Endothelial cell (in vitro differentiated cells): ENCODE results near the gene KRT71. TPM values are rescaled to one million over a fixed set of nuclear protein-coding genes. Genes with fewer than 3 reads are reported as not detected.

Experiments used
- DNase-seq: peaks from one replicate; pipeline ENCODE4 v3.0.0; 2021; ENCODE audit warnings: low spot score
- H3K27ac Mint-ChIP-seq: one replicate; pipeline ENCODE4 v1.8.0; 2021; ENCODE audit warnings: mixed read lengths, inconsistent platforms; ENCODE audit not compliant: unreplicated experiment
- H3K27me3 Mint-ChIP-seq: one replicate; pipeline ENCODE4 v1.8.0; 2021; ENCODE audit warnings: mild to moderate bottlenecking, moderate library complexity, mixed read lengths, inconsistent platforms; ENCODE audit not compliant: unreplicated experiment
- H3K36me3 Mint-ChIP-seq: one replicate; pipeline ENCODE4 v1.8.0; 2021; ENCODE audit warnings: mild to moderate bottlenecking, low read depth, mixed read lengths, inconsistent platforms; ENCODE audit not compliant: unreplicated experiment
- H3K4me1 Mint-ChIP-seq: one replicate; pipeline ENCODE4 v1.8.0; 2021; ENCODE audit warnings: mild to moderate bottlenecking, mixed read lengths, inconsistent platforms; ENCODE audit not compliant: unreplicated experiment
- H3K4me3 Mint-ChIP-seq: one replicate; pipeline ENCODE4 v1.8.0; 2021; ENCODE audit warnings: mild to moderate bottlenecking, mixed read lengths, inconsistent platforms; ENCODE audit not compliant: unreplicated experiment
- H3K9me3 Mint-ChIP-seq: one replicate; pipeline ENCODE4 v1.8.0; 2021; ENCODE audit warnings: mixed read lengths, inconsistent platforms; ENCODE audit not compliant: unreplicated experiment
- total RNA-seq: library from RNA; stranded (reverse); fragmentation: NEBNext Ultra II Directional; extraction: Animal tissue kit (Norgen Biotek cat#: 25700); gene quantifications from one replicate; pipeline ENCODE4 v1.2.1, GENCODE V29; 2021; ENCODE audit not compliant: unreplicated experiment
- TF ChIP-seq, protein P1 (sequence below): fragments of 200-600 bp; sonication (generic); IDR thresholded peaks from one replicate; pipeline ENCODE4 v1.5.0; 2021; ENCODE audit warnings: antibody characterized with exemption; ENCODE audit not compliant: unreplicated experiment

KRT71 gene
- total RNA-seq, 1 donor from 2014 or later: not detected

GRCh38 chr12:52542157-52542556 lies 10.8 kb downstream of the KRT71 start:
- TF ChIP-seq, protein P1, sequence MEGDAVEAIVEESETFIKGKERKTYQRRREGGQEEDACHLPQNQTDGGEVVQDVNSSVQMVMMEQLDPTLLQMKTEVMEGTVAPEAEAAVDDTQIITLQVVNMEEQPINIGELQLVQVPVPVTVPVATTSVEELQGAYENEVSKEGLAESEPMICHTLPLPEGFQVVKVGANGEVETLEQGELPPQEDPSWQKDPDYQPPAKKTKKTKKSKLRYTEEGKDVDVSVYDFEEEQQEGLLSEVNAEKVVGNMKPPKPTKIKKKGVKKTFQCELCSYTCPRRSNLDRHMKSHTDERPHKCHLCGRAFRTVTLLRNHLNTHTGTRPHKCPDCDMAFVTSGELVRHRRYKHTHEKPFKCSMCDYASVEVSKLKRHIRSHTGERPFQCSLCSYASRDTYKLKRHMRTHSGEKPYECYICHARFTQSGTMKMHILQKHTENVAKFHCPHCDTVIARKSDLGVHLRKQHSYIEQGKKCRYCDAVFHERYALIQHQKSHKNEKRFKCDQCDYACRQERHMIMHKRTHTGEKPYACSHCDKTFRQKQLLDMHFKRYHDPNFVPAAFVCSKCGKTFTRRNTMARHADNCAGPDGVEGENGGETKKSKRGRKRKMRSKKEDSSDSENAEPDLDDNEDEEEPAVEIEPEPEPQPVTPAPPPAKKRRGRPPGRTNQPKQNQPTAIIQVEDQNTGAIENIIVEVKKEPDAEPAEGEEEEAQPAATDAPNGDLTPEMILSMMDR: no peak
- Mint-ChIP-seq H3K4me3 (no peak overlapping the region), H3K27me3 (peaks cover 2% of the 10 kb centered on the region), H3K4me1 (no peaks in the 10 kb centered on the region), H3K36me3 (no peaks in the 10 kb centered on the region), H3K9me3 (no peaks in the 10 kb centered on the region), H3K27ac (no peak overlapping the region)
- no peak for DNase-seq

DNA sequence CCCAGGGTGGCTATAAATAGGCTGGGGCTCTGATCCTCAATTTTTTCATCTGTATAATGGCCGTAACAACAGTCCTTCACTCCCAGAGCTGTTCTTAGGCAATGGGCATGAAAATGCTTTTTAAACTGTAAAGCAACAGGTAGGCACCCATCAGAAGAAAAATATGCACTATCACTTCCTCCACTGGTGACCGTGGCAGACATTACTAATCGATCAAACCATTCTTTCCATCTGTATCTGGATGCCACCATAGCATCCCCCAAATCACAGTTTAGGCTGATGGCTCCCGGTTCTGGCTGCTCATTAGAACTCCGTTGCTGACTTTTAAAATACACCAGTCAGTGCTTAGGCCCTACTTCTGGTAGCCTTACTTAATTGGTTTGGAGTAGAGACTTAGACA lies 11.2 kb downstream of the KRT71 start:
- H3K4me3 Mint-ChIP-seq: no peak overlapping the region
- TF ChIP-seq, protein P1: no peak
- no peaks in the 10 kb centered on the region for H3K9me3 Mint-ChIP-seq
- no peaks in the 10 kb centered on the region for H3K4me1 Mint-ChIP-seq
- DNase-seq: no peak
- peaks cover 2% of the 10 kb centered on the region for H3K27me3 Mint-ChIP-seq
- H3K36me3 Mint-ChIP-seq: no peaks in the 10 kb centered on the region
- H3K27ac Mint-ChIP-seq: no peak overlapping the region

GRCh38 chr12:52540531-52540930 lies 12.4 kb downstream of the KRT71 start:
- H3K27ac Mint-ChIP-seq: no peak overlapping the region
- H3K4me1 Mint-ChIP-seq: no peaks in the 10 kb centered on the region
- no peak overlapping the region for H3K4me3 Mint-ChIP-seq
- H3K36me3 Mint-ChIP-seq: no peaks in the 10 kb centered on the region
- H3K9me3 Mint-ChIP-seq: no peaks in the 10 kb centered on the region
- TF ChIP-seq, protein P1: no peak
- DNase-seq: no peak
- H3K27me3 Mint-ChIP-seq: no peaks in the 10 kb centered on the region

- H3K36me3 Mint-ChIP-seq: no peaks in the 10 kb centered on the region
- TF ChIP-seq, protein P1: no peak
- no peak for DNase-seq
- H3K27ac Mint-ChIP-seq: no peak overlapping the region
- no peak overlapping the region for H3K4me3 Mint-ChIP-seq
- no peaks in the 10 kb centered on the region for H3K9me3 Mint-ChIP-seq
- no peaks in the 10 kb centered on the region for H3K27me3 Mint-ChIP-seq
- H3K4me1 Mint-ChIP-seq: no peaks in the 10 kb centered on the region
Measured at GRCh38 chr12:52539821-52540173, 13.1 kb downstream of the KRT71 start.

- TF ChIP-seq, protein P1: no peak
- H3K4me1 Mint-ChIP-seq: no peaks in the 10 kb centered on the region
- no peaks in the 10 kb centered on the region for H3K9me3 Mint-ChIP-seq
- H3K27me3 Mint-ChIP-seq: no peaks in the 10 kb centered on the region
- no peak overlapping the region for H3K4me3 Mint-ChIP-seq
- no peak for DNase-seq
- no peaks in the 10 kb centered on the region for H3K36me3 Mint-ChIP-seq
- no peak overlapping the region for H3K27ac Mint-ChIP-seq
Measured at GRCh38 chr12:52539083-52539820, 13.7 kb downstream of the KRT71 start.
